SJCRH30 (cell line): ENCODE results near the gene ATP6V0A4. TPM values are rescaled to one million over a fixed set of nuclear protein-coding genes. Genes with fewer than 3 reads are reported as not detected.

Source experiments
- DNase-seq, 2 experiments: peaks; one replicate each; pipeline ENCODE4 v3.0.0-alpha.2; 2015 to 2020
- H3K27ac ChIP-seq: fragments of 250-450 bp; sonication (Bioruptor Pico); 2 replicates; pipeline ENCODE4 v1.5.1; 2020; ENCODE audit warnings: mild to moderate bottlenecking, moderate library complexity
- H3K27me3 ChIP-seq: fragments of 250-450 bp; sonication (Bioruptor Pico); 2 replicates; pipeline ENCODE4 v1.5.1; 2020; ENCODE audit warnings: mild to moderate bottlenecking, moderate library complexity
- H3K36me3 ChIP-seq: fragments of 250-450 bp; sonication (Bioruptor Pico); 2 replicates; pipeline ENCODE4 v1.5.1; 2020; ENCODE audit warnings: mild to moderate bottlenecking, moderate library complexity
- H3K4me1 ChIP-seq: fragments of 250-450 bp; sonication (Bioruptor Pico); 2 replicates; pipeline ENCODE4 v1.5.1; 2020; ENCODE audit warnings: mild to moderate bottlenecking, moderate library complexity
- H3K4me3 ChIP-seq: fragments of 250-450 bp; sonication (Bioruptor Pico); 2 replicates; pipeline ENCODE4 v1.5.1; 2020; ENCODE audit warnings: mild to moderate bottlenecking, moderate library complexity
- H3K9me3 ChIP-seq: fragments of 250-450 bp; sonication (Bioruptor Pico); replicated peaks from 2 replicates; pipeline ENCODE4 v1.5.1; 2020; ENCODE audit warnings: mild to moderate bottlenecking, moderate library complexity
- total RNA-seq: library from RNA; depleted of rRNA; stranded (reverse); fragments of >200 nt; shearing (Covaris generic); gene quantifications from 2 replicates; pipeline ENCODE4 v1.2.3, GENCODE V29; 2014; rRNA removed

ATP6V0A4 gene
- 1.3 and 2.4 TPM in 2 replicates for total RNA-seq

DNA sequence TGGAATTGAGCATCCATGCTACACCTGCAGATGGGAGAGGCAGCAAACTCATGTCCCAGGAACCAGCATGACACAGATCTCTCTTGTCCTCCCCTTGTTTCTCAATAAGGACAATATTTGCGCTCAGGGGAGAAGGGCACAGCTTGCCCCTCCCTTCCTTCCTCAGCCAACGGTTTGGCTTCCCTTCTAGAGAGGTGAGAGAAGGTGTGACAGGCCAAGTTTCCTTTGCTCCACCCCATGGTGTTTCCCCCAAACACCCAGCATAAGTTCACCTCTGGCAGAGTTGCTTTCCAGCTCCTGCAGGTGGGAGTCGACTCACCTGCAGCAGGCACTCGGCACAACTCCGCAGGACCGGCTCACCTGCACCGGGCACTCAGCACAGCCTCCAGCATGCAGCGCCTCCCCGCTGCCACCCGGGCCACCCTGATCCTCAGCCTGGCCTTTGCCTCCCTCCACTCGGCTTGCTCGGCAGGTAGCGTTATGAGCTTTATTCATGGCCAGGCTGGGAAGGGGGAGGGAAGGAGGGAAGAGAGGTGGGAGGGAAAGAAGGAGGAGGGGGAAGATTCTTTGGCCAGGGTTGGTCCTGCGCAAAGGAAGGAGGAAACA is at the start of gene ATP6V0A4, which contains the start of gene TMEM213:
Gene ATP6V0A4, minus strand, starts transcription at position 482 of the 606 bp plus-strand sequence. CDS start 26,949 bp downstream, outside the sequence.
Gene TMEM213, plus strand, starts transcription at position 280 of the 606 bp plus-strand sequence. Its CDS starts 111 bp downstream, at position 391.
- Histone ChIP-seq H3K4me3 (no peak within 1 kb of the TSS), H3K9me3 (no peaks in the 10 kb centered on the region), H3K4me1 (no peaks in the 10 kb centered on the region), H3K27me3 (no peaks in the 10 kb centered on the region), H3K27ac (no peak within 1 kb of the TSS), H3K36me3 (no peaks in the 10 kb centered on the region)
- DNase-seq, result no peak

DNA sequence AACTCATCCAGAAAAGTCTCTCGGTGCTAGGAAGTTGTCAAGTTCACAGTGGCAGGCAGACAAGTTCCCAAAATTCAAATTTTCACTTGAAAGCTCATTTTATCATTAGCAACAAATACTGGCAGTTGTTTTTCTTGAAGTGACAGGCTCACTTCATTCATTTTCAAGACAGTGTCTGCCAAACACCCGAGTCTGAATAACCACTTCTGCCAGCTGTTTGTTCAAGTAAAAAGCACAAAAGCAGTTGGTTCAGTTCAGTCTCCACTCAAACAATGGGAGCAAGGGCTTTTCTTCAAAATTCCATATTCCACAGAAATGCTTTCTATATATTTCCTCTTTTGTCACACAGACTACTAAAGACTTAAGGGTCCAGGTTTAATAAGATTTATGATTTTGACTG is 47.7 kb upstream of the ATP6V0A4 start:
- Histone ChIP-seq H3K27ac (no peak overlapping the region), H3K36me3 (peaks cover 33% of the 10 kb centered on the region), H3K9me3 (0 out of 2 replicates have a peak, but pooled peaks cover 8% of the 10 kb centered on the region), H3K4me1 (no peaks in the 10 kb centered on the region; the same call in 1 of the 2 replicates), H3K4me3 (no peak overlapping the region), H3K27me3 (no peaks in the 10 kb centered on the region)
- no peak for DNase-seq

DNA sequence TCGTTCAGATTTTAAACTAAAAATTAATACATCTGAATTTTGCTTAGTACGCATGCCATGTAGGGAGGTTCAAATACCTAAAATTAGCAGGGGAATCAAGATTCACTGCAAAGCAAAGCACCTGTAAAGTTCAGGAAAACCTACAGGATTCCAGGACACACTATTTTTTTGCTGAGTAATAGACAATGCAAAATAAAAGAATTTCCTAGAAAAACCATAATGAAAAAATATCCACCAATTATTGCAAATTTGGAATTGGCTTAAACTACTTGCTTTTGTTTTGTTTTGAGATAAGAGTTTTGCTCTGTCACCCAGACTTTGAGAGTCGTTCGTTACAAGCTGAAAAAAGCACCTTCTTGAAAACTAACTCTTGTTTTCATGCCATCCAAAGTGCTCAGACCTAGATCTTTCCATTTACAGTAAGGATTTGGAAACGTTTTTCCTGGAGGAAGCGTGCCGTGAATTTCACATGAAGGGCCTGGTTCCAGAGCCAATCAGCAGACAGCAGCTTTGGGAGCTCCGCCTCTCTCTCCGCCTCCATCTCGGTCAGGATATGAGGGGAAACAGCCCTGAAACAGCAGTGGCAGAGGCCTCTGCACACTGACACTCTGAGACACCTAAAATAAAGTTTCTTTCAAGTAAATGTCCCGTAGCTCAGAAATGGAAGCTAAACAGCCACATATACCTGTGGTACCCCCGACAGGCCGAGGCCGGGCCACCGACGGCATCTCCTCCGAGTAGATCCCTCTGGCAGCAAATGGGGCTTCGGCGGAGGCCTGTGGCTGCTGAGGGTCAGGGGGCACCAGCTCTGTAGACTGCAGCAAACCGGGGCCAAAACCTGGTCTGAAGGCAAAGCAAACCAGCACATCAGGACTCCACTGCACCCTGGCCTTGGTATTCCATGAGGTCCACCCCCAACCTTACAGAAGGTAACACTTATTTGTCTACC is 45.9 kb upstream of the ATP6V0A4 start:
- no peaks in the 10 kb centered on the region for H3K9me3 ChIP-seq
- no peaks in the 10 kb centered on the region; the same call in 1 of the 2 replicates for H3K4me1 ChIP-seq
- H3K36me3 ChIP-seq, result peaks cover 15% of the 10 kb centered on the region; the same call in 1 of the 2 replicates
- DNase-seq, result no peak
- no peaks in the 10 kb centered on the region for H3K27me3 ChIP-seq
- H3K4me3 ChIP-seq, result no peak overlapping the region
- H3K27ac ChIP-seq, result no peak overlapping the region

DNA sequence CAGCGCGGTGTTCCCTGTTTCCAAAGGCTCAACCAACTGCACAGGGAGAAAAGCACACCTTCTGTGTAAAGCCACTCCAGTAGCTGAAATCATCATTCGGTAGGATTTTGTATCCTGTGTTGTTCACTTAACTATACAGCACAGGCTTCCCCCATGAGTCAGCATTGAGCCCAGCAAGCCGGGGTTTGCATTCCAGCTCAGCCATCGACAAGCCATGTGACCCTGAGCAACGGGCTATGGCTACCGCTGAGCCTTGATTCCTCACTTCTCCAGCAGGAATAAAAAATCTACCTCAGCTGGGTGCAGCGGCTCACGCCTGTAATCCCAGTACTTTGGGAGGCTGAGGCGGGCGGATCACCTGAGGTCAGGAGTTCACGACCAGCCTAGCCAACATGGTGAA is 44.1 kb upstream of the ATP6V0A4 start:
- Histone ChIP-seq H3K27ac (no peak overlapping the region), H3K9me3 (no peaks in the 10 kb centered on the region)

DNA sequence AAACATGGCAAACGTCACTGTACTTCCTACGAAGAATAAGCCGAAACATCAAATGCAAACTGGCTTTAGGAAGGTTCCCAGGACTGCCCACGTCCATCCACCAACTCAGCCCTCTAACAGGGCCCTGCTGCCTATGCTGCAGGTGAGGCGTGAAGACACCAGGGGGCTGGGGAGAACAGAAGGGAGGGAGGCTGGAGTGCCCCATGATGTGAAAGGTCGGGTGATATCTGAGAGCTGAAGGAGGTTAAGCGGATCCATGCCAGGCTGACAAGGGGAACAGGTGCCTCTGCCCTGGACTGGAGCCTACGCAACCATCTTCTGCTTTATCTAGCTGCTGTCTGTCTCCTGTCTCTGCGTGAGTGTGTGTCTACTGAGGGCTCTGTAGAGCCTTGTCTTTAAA is 40.2 kb upstream of the ATP6V0A4 start:
- DNase-seq, result peak in 1 of 2 experiments; percentile 18
- Histone ChIP-seq H3K4me3 (no peak overlapping the region), H3K27ac (no peak overlapping the region), H3K4me1 (no peaks in the 10 kb centered on the region), H3K27me3 (no peaks in the 10 kb centered on the region), H3K9me3 (no peaks in the 10 kb centered on the region), H3K36me3 (peaks cover 10% of the 10 kb centered on the region)

More for the DNA sequence above, 44.1 kb upstream of the ATP6V0A4 start:
- no peak for DNase-seq
- Histone ChIP-seq H3K27me3 (no peaks in the 10 kb centered on the region), H3K4me1 (no peaks in the 10 kb centered on the region), H3K36me3 (peaks cover 17% of the 10 kb centered on the region), H3K4me3 (no peak overlapping the region)

DNA sequence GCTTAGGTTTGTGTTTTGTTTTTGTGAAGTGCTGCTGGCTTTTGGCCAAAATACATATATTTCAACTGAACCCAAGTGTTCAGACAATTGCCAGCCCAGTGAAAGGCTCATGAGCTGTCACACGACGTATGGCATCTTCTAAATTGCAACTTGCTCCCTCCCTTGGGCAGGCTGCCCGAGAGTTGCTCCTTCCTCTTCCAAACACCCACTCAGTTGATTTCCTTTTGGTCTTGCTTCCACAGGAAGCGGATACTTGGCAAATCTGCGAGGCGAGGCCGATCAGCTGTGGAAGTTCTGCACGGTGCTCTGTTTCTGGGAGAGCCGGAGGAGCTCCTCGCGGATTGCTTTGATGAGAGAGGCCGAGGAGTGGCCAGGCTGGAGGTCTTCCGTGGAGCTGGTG is 39.6 kb upstream of the ATP6V0A4 start:
- no peaks in the 10 kb centered on the region for H3K9me3 ChIP-seq
- H3K27me3 ChIP-seq, result no peaks in the 10 kb centered on the region
- peaks cover 6% of the 10 kb centered on the region for H3K36me3 ChIP-seq
- no peaks in the 10 kb centered on the region for H3K4me1 ChIP-seq
- no peak overlapping the region for H3K27ac ChIP-seq
- DNase-seq, result no peak
- H3K4me3 ChIP-seq, result no peak overlapping the region

DNA sequence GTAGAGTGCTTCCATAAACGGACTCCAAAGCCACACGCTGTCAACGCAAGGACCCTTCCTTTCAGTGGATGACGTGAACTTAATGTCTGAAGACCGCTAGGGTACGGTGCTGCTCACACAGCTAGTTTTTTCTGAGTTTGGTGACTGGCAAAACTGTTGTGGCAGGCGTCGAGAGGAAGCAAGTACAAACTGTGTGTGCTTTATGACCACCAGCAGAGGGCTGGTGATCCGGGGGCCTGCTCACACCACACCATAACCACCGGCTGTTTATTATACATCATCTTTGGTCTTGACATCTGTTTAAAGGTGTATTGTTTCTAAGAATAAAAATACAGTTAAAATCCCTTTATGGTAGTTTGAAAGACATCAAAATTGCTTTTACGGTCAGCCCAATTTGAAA is 37.1 kb upstream of the ATP6V0A4 start:
- DNase-seq, result no peak
- H3K4me1 ChIP-seq, result no peaks in the 10 kb centered on the region

DNA sequence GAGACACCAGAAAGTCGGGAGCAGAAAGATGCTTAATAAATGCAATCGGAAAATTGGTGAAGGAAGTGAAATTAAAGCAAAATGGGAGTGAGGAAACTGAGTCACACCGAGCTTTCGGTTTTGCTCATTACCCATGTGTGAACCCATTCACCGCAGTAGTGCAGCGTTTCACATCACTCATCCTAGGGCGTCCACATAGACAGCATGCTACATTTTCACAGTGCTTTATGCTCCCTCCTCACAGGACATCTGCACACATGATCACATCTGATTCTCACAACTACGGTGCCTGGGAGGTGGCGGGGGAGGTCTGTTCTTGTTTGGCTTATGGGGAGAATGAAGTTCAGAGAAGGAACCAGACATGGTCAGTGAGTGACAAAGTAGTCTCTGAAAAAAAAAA is 36.6 kb upstream of the ATP6V0A4 start:
- no peaks in the 10 kb centered on the region for H3K9me3 ChIP-seq

More for the DNA sequence above, 37.1 kb upstream of the ATP6V0A4 start:
- H3K36me3 ChIP-seq, result peaks cover 6% of the 10 kb centered on the region
- no peak overlapping the region for H3K27ac ChIP-seq
- no peaks in the 10 kb centered on the region for H3K9me3 ChIP-seq
- H3K27me3 ChIP-seq, result no peaks in the 10 kb centered on the region
- H3K4me3 ChIP-seq, result no peak overlapping the region

DNA sequence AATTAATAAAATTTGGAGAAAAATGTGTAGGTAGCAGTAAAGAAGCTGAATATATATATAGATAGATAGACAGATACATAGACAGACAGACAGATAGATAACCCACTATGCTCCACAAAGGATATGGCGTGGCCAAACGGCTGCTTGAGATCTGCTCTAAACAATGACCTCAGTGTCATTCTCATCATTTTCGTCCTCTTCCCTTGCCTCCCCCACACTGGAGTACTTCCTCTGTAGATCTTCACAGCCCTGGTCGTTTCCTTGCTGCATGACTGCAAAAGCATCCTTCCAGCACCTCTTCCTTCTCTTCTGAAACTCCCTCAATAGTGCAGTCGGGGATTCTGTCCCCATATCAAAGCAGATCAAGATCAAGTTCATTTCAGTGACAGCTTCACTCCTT is 35.6 kb upstream of the ATP6V0A4 start:
- Histone ChIP-seq H3K4me1 (no peaks in the 10 kb centered on the region), H3K9me3 (no peaks in the 10 kb centered on the region), H3K36me3 (peaks cover 6% of the 10 kb centered on the region), H3K27me3 (no peaks in the 10 kb centered on the region), H3K4me3 (no peak overlapping the region), H3K27ac (no peak overlapping the region)
- no peak for DNase-seq

More for the DNA sequence above, 36.6 kb upstream of the ATP6V0A4 start:
- H3K4me1 ChIP-seq, result no peaks in the 10 kb centered on the region
- no peak overlapping the region for H3K4me3 ChIP-seq
- DNase-seq, result no peak
- peaks cover 6% of the 10 kb centered on the region for H3K36me3 ChIP-seq
- H3K27ac ChIP-seq, result no peak overlapping the region
- no peaks in the 10 kb centered on the region for H3K27me3 ChIP-seq

DNA sequence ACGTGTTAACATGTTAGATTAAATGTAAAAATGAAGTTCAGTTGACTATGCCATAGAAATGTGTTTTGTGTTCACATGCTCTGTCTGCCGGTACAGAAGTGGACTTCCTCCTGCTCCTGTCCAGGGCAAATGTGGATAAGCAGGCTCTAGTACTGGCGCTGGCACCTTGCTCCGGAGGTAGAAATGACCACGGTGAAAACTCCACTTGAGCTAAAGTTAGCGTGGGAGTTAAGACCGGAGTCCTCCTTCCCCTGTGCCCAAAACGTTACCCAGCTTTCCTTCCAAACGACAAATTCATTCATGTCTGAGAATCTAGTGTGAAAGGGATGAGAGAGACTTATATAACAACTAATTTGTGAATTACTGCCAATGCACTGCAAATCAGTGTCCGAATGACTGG is 35.0 kb upstream of the ATP6V0A4 start:
- H3K9me3 ChIP-seq, result no peaks in the 10 kb centered on the region
- no peaks in the 10 kb centered on the region for H3K4me1 ChIP-seq
- H3K27ac ChIP-seq, result no peak overlapping the region
- DNase-seq, result no peak
- H3K4me3 ChIP-seq, result no peak overlapping the region
- H3K27me3 ChIP-seq, result no peaks in the 10 kb centered on the region
- H3K36me3 ChIP-seq, result peaks cover 6% of the 10 kb centered on the region

DNA sequence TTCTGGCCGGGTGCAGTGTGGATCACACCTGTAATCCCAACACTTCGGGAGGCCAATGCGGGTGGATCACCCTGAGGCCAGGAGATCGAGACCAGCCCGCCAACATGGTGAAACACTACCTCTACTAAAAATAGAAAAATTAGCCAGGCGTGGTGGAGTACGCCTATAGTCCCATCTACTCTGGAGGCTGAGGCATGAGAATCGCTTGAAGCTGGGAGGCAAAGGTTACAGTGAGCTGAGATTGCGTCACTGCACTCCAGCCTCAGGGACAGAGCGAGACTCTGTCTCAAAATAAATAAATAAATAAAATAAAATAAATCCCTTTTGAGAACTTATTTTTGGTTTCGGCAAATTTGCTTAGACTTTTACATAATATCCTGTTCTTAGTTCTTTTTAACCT is 31.3 kb upstream of the ATP6V0A4 start:
- Histone ChIP-seq H3K4me3 (no peak overlapping the region), H3K27ac (no peak overlapping the region), H3K9me3 (no peaks in the 10 kb centered on the region), H3K27me3 (no peaks in the 10 kb centered on the region), H3K36me3 (no peaks in the 10 kb centered on the region), H3K4me1 (peaks cover 6% of the 10 kb centered on the region; the same call in 1 of the 2 replicates)
- no peak for DNase-seq

DNA sequence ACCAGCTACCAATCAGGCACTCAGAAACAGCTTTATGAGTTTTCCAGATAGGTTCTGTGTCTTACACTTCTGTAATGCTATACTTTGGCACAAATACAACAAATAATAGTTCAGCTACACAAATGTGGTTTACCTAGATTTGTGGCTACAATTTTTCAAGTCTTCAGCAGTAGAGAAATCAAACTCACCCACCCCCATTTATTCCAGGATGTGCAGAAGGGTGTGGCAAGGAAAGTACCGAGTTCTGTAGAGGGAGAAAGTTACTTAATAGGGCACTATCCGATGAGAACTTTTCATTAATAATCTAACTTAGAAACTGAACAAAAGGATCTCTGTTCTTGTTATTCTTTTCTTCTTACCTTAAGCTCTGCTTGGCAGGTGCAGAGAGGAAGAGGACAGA is 30.3 kb upstream of the ATP6V0A4 start:
- DNase-seq, result no peak
- Histone ChIP-seq H3K27ac (no peak overlapping the region), H3K27me3 (no peaks in the 10 kb centered on the region), H3K4me3 (no peak overlapping the region), H3K4me1 (peaks cover 6% of the 10 kb centered on the region; the same call in 1 of the 2 replicates), H3K36me3 (no peaks in the 10 kb centered on the region), H3K9me3 (no peaks in the 10 kb centered on the region)

DNA sequence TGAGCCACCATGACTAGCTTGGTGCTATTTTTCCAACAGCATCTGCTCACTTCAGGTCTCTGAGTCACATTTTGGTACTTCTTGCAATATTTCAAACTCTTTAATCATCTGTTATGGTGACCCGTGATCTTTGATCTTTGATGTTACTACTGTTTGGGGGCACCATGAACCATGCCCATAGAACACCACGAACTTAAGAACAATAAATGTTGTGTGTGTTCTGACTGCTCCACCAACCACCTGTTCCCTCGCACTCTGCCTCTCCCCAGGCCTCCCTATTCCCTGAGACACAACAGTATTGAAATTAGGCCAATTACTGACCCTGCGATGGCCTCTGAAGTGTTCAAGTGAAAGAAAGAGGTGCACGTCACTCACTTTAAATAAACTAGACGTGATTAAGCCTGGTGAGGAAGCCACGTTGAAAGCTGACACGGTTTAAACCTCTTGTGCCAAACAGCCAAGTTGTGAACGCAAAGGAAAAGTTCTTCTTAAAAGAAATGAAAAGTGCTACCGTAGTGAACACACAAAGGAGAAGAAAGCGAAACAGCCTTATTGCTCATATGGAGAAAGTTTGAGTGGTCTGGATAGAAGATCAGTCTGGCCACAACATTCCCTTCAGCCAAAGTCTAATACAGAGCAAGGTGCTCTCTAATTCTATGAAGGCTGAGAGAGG is 27.2 kb upstream of the ATP6V0A4 start:
- DNase-seq, result peak; percentile 36 to 68
- Histone ChIP-seq H3K27ac (no peak overlapping the region), H3K27me3 (no peaks in the 10 kb centered on the region), H3K4me3 (no peak overlapping the region), H3K9me3 (no peaks in the 10 kb centered on the region), H3K4me1 (peaks cover 6% of the 10 kb centered on the region; the same call in 1 of the 2 replicates), H3K36me3 (no peaks in the 10 kb centered on the region)

DNA sequence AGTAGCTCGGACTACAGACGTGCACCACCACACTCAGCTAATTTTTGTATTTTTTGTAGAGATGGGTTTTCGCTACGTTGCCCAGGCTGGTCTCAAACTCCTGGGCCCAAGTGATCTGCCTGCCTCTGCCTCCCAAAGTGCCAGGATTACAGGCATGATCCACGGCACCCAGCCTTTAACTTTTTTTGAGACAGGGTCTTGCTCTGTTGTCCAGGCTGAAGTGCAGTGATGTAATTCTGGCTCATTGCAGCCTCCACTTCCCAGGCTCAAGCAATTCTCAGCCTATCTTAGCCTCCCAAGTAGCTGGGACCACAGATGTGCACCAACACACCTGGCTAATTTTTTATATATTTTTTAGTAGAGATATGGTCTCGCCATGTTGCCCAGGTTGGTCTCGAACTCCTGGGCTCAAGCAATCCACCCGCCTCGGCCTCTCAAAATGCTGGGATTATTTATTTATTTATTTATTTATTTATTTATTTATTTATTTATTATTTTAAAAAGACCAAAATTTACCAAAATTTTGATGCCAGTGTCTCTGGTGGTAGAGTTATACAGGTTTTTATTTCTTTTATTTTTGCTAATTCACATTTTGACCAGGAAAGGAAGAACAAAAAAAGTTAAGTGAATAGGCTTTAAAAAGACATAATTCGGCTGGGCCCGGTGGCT is 25.0 kb upstream of the ATP6V0A4 start:
- Histone ChIP-seq H3K27ac (no peak overlapping the region), H3K9me3 (no peaks in the 10 kb centered on the region), H3K4me3 (no peak overlapping the region), H3K36me3 (no peaks in the 10 kb centered on the region), H3K4me1 (peaks cover 6% of the 10 kb centered on the region; the same call in 1 of the 2 replicates), H3K27me3 (no peaks in the 10 kb centered on the region)
- DNase-seq, result no peak
